DMS53 treated with DMSO at 0.1 percent for 48 hours (cell line): ENCODE results near the gene CXCL12.

Experiments
- DNase-seq: peaks from one replicate; lab custom pipeline; 2025; ENCODE audit not compliant: unreplicated experiment; lab: John Stamatoyannopoulos, UW

CXCL12 gene

DNA sequence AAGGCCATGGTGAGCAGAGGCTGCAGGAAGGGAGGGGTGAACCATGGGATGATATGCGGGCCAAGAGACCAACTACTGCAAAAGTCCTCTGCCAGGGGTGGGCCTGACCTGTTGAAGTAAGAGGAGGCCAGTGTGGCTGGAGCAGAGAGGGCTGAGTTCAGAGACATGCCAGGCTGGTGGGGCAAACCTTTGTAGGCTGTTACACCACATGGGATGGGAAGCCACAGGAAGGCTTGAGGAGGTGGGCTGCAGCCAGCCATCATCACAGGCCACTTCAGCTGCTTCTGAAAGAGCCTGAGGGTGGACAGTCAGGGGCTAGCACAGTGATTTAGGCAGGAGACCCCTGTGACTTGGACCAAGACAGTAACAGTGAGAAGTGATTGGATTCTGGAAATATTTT is 20.3 kb downstream of the CXCL12 start:
- no peak for DNase-seq

DNA sequence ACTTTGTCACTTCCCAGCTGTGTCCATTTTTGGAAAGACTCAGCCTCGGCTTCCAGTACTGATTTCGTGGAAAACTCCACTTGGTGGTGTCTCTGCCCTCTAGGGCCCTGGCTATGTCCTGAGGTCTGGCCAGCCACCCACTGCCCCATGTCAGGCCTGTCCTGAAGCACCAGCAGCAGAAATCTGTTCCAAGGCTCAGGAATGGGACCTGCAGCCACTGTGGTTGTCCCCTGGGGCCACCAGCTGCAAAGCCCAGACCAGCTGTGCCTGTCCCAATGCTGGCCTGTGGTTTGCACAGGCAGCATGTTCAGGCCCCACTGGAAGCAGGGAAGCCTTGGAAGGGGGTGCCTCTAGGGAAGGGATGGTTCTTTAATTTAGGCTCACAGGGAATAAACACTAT is 21.2 kb downstream of the CXCL12 start:
- no peak for DNase-seq

DNA sequence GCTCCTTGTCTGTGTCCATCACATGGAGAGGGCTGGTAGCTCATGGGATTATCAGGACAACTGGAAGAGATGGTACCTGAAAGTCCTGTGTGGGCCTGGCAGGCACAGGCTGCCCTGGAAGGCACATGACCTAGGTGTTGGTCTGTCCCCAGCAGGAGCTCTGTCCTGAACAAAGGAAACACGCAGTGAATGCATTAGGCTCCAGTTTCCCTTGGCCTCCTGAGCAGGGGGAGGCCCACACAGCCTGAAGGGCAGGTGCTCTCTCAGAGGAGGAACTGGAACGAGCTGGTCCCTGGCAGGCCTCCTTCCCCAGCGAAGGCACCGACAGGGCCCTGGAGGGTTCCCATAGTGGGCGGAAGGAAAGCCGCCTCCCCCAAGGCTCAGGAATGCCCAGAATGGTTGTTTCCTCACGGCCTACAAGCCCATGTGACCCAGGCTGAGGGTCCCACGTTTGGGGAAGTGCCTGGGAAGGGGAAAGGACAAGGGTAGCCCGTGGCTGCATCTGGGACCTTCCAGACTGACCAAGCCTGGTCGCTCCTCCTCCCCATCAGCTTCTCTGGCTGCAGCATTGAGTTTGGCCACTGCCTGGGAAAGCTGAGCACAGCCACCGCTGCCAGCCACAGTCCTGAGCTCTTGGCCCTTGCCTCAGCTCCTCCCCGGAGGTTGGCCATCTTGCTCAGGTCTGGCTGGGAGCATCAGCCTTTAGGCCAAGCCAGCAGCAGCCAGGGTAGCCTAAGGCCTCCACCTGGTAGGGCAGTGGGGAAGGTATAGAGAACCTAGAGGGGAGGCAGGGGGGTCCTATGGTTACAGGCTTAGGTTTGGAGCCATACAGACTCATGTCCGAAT is 21.8 kb downstream of the CXCL12 start:
- DNase-seq = no peak

DNA sequence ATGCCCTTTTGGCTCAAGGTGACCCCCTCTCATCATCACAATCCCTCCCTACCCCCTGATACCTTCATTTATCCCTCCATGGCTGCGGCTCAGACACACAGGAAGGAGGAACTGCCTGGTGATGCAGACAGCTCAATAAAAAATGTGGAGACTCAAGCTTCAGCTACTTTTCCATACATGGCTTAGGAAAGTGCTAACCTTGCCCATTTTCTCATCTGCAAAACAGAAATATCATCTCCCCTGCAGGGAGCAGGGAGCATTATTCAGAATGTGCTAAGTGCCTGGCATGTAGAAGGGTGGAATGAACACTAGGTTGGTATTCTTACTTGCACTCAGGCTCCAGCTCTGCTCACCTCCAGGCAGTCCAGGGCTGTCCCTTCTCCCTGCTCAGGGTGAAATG is 23.8 kb downstream of the CXCL12 start:
- DNase-seq = no peak

DNA sequence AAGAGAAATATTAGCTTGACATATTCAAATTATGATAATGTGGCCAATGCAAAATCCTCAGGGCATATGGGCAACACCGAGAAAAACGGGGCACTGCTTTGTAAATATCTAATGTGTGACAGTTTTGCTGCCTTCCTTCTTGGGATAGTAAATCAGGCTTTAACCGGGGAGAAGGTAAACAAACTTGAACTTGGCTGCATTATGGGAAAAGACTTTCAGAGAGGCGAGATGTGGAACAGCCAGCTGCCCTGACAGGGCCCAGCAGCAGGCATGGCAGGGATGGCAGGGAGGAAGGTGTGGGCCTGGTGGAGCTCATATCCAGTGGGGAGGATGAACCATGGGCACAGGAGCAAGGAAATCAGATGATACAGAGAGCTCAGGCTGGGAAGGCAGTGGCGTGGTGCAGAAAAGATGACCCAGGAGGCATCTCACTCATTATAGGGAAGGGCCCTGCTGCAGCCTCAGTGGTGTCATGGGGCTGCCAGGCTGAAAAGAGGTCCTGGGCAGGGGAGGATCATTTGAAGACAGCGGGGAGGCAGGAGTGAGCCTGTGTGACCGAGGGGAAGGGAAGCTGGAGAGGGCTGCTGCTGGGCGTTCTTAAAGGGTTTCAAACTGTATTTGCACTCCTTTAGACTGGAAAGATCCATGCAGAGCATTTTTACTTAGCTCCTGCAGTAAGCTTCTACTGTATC is 26.7 kb downstream of the CXCL12 start:
- no peak for DNase-seq

DNA sequence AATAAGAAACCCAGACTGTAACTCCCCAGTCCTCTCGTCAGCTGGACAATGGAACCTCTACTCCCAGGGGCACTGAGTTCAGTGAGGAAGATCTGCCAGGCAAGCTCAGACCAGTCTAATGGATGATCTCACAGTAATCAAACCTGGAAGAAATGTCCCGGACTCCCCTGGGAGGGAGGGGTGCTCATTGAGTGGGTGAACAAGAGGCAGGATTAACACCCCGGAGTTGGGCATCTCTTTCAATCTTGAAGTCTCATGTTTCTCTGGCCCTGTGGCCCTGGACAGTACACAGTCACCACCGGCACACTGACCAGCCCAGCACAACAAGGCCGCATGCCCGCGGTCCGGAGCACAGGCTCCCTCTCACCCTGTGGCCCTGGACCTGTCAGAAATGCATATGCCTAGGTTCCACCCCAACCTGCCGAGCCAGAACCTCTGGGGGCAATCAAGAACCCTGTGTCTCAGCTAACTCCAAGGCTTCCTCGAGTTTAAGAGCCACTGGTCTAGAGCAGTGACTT is 27.8 kb downstream of the CXCL12 start:
- no peak for DNase-seq

DNA sequence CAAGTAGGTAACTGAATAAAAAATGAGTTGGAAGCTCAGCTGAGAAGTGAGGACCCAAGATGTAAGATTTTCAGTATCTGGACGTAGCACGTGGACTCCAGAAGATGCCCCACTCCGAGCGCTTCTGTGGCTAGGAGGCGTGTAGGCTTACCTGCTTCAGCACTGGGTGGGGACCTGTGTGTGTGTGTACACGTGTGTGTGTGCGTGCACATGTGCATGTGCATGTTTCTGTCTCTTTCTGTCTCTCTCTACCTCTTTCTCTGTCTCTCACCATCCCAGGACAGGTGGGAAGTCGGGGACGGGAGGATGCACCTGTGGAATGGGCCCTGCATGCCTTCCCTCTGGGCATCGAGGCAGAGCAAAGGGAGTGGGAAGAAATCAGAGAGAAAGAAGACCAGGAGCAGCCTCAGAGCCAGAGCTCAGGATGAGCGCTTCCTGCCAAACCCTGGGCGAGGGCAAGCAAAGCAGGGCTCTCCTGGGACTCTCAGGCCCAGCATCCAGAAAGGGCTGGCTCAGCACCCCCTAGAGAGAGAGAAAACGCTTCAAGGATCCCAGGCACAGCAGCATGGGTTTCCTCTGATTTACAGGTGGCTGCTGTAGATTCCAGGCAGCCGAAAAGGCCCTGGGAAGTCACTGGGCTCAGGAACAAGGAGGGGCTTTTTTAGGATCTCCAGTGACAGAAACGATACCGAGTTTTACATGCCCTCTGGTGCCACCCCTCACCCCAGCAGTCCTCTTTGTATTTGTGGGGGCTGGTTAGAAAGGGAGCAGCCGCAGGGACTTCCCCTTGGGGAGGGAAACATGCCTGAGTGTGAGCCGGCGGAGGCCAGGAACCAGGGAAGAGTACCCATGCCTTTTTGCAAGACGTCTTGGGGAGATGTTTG is 28.5 kb downstream of the CXCL12 start:
- DNase-seq = no peak

DNA sequence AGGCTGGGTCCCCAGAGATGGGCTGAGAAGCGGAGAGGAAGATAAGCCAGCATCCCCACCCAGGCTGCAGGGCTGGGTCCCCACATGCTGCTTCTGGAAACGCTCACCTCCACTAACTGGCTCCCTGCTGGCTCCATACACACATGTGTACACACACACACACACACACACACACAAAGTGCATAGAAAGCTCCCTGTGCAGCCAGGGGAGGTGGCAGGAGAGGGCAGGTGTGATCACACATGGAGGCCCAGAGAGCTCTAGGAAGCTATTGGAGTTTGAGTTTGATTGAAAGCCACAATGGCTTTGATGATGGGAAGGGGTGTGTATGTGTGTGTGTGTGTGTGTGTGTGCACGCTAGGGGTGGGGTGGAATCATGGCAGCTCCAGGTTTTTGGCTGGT is 29.3 kb downstream of the CXCL12 start:
- no peak for DNase-seq

DNA sequence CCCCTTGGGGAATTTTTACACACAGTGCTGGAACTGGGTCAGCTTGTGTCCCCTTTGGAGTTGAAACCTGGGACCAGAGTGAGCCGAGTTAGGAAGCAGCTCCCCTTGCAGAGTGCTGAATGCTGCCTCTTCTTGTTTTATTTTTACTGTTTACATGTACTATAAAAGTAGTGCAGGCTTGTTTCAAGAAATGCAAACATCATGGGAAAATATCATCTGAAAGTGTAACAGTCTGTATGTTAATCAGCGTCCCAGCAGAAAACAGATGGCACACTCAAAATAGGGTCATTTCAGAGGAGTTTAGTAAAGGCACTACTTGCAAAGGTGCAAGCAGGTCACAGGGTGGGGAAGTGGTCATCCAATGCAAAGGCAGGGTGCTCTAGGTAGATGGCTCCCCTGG is 30.1 kb downstream of the CXCL12 start:
- DNase-seq = no peak

DNA sequence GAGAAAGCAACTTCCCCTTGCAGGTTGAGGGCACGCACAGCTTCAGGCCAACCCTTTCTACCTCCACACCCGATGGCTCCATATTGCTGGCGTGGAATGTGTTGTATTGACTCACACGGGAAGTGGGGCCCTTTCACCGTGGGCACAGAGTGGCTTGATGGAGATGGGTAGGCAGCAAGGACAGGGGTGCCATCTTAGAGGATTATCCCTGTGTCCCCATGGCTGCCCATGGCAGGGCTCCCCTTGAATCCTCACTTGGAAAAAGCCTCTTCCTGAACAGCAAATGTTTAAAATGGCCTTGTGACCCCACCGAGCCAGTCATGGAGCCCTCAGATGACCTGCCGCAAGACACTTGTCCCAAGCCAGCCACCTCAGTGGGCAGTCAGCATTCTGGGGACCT is 31.2 kb downstream of the CXCL12 start:
- no peak for DNase-seq

DNA sequence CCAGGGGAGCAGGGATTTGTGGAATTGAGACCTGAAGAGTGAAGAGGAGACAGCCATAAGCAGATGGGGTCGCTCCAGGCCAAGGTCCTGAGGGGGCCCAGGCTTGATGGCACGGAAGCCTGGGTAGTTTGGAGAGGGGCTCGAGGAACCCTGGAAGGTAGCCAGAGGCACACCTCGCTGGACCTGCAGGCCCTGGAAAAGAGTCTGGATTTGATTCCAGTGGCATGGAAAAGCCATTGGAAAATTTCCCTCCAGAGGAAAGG is 31.8 kb downstream of the CXCL12 start:
- no peak for DNase-seq

DNA sequence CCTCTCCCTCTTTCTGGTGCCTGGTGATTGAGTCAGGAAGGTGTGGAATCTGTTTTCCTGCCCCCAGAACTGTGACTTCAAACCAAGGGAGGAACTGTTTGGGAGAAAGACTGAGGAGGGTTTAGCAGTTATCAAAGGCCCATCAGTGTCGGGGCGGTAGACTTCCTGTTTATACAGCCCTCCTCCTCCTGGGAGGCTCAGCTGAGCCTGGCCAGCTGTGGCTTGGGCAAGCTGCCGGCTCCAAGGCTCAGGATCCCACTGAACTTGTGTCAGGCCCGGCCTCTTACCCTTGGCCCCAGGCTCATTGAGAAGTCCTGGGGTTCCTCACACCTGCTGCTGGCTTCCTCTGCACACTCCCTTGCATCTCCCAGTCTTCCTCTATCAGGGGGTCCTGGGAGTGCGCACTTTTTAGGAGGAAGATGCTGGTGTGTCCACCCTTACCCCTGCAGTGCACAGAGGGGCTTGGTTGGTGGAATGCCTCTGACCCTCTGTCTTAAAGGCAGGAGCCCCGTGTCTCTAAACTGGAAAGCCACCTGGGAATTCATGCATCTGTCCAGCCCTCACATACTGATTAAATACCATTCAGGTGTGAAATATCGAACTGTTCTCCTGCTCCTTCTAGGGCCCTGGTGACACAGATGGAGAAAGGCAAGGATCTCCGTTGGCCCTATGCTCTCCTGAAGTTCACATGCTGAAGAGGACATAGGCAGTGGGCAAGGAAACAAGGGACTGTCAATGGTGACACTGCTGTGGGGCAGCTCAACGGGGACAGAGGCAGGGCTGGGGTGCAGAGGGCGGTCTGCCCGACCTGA is 32.4 kb downstream of the CXCL12 start:
- no peak for DNase-seq

DNA sequence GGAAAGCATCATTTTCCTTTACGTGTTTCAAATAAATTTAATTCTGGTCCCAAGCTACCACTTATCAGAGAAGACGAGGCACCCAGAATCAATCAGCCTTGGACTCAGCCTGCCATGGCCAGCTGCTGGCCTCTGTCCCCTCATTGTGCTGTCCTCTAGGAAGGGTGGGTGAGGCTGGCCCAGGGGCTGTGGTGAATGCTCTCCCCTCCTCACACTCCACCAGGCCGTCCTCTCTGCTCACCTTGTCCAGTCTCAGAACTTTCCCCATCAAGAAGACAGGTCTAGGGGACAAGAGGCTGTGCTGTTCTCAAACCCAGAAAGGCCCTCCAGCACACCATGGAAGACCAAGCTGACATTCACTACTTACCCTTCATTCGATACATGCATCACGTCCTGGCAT is 36.4 kb downstream of the CXCL12 start:
- no peak for DNase-seq

DNA sequence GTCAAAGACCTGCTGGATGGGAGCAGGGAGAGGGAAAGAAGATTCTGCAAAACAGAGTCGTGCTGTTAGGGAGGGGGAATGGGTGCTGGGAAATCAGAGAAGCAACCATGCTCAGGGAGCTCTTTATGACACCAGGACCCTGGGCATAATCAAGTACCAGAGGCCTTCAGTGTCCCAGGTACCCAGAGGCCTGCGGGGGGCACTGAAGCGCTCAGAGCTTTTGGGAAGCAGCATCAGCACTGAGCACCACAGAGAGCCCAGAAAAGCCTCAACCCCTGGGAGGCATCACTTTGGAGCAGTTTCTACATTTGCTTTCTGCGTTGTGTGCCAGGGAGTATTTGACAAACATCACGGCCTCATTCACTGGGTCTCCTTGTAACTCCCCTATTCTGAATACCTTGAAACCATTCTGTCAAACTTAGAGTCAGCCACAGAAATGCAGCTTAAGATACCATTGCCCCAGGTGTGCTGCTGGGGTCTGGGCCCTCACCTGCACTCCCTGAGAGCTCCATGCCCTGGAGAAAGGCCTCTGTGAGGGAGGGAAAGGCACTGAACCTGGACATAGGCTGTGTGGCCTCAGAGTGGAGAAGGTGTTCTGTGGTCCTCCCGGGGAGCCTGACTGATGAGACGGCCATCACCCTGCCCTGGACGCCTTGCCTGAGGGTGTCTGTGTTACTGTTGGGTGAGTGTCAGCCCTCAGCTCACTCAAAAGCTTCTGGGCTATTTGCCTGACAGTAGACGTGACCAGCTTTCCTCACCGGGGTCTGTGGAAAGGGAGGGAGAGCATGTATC is 37.1 kb downstream of the CXCL12 start:
- DNase-seq = no peak

DNA sequence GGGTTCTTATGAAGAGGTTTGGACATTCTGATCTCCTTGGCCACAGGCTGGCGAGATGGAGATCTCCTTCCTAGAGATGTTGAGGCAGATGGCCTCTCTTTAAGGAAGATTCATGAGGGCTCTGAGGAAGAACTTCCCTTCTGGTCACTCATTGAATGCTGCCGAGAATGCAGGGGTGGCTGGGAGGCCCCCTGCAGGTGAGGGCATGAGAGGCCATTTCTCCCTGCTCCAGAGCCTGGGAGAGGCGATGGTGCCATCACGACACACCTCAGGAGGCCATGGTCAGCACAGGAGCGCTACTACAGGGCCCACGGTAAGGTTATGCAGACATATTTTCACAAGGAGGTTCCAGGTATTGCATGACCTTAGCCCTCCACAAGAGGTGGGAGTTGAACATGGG is 40.2 kb downstream of the CXCL12 start:
- no peak for DNase-seq

DNA sequence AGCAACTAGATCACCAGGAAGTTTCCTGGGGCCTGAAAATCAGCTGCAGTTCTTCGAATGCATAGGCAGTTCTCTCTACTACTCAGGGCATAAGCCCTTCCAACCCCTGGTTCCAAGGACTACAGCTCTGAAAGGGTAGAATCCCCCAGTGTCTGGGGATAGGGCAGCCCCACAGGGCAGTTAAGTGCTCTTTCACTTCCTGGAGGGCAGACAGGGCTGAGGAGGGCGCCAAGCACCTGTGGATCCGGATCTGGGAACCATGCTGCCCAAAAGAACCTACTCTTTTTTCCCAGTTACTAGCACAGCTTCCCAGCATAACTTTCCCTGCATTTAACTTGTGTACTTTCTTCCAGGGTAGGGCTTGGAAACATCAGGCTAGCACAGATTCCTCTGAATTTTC is 41.1 kb downstream of the CXCL12 start:
- DNase-seq = no peak

DNA sequence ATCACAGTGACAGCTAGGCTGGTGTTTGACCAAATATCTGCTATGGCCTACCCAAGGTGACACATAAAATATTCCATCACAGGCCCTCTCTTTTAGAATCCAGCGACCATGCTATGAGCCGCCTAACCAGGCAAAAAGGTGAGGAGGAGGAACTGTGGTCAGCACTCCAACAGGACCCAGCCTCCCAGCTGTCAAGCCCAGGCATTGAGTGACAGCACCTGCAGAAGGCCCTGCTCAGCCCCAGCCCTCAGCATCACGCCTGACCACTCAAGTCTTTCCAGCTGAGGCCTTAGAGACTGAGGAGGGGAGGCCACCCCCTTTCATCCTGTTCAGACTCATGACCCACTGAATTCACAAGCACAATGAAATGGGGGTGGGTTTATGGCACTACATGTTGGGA is 43.0 kb downstream of the CXCL12 start:
- DNase-seq = no peak

DNA sequence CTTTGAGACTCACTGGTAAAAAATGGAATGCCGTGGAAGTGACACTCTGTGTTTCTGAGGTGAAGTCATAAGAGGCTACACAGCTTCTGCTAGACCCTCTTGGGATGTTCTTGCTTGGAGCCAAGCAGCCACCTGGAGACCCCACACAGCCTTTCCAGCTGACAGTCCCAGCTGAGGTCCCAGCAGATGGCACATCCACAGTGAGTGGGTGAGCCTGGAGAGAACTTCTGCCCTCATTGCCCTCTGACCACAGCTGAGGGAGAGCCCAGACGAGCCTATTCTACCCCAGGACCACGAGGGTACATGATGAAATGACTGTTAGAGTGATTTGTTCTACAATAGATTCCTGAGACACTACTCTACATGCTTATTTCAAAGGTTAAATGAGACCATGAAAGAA is 44.3 kb downstream of the CXCL12 start:
- DNase-seq = no peak

DNA sequence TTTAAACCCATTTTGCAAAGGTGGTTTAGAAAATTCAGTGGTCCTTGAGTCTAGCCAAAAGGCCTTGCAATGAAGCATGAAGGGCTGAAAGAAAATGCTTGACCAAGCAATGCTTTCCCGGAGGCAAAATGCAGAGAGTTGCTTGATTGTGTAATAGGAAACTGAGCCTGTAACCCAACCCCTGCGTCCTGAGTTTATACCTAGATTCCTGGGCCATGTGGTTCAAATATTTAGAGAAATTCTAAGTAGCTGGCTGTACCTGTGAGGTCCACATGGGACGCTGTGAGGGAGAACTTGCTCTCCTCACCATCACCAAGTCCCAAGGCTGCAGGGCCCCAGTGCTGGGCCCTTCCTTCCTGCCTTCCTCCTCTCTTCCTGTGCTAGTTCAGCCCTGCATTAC is 45.7 kb downstream of the CXCL12 start:
- DNase-seq = no peak

DNA sequence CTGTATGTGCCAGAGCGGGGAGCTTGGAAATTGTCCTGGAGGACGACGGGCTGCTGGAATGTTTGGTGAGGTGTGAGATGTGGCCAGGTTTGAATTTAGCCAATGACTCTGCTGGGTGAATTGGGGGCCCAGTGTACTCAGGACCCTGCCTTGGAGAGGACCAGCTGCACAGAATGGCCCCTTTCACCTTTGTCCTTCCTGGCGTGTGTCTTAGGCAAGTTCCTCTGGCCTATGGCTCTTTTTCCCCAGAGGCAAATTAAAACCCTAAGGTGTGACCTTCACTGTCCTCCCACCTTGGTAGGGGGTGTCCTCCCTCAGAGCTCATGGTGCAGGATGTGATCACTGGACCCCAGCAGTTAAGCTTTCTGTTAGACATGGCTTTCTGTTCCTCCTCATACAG is 47.8 kb downstream of the CXCL12 start:
- no peak for DNase-seq
